ENCODE results near the gene TSPAN13. TPM values are rescaled to one million over a fixed set of nuclear protein-coding genes. Genes with fewer than 3 reads are reported as not detected.

TSPAN13 gene
- polyA plus RNA-seq, 1 experiment, result 4.6 TPM

- peak; percentile 97 for DNase-seq (ENCODE audit: low read depth)
- ChIA-PET CTCF (interaction anchor here (1.1 to 1.5 kb wide), 3 partner anchors 9 to 151 kb away, joined by 3 to 5 read pairs (median 3); no protein-coding TSS in a partner anchor), POLR2A (no interaction called here)
- no peaks in the 10 kb centered on the region for H3K27me3 ChIP-seq (ENCODE audit: control insufficient read depth, insufficient read depth, low read length)
- TF ChIP-seq CTCF (IDR thresholded peaks at IDR 0.05; ENCODE audit: insufficient read depth, low read depth, low read length), result no peak
- no peaks in the 10 kb centered on the region for H3K36me3 ChIP-seq (ENCODE audit: control insufficient read depth, insufficient read depth, low read length)
- H3K4me3 ChIP-seq (ENCODE audit: low read depth, low read length), result no peak overlapping the region
These were observed 13.5 kb upstream of the TSPAN13 start for GRCh38 chr7:16739863-16740622.

GRCh38 chr7:16740623-16740953 is 13.0 kb upstream of the TSPAN13 start:
- ChIA-PET CTCF (interaction anchor here (1.1 kb wide), 1 partner anchor 11 kb away, joined by 3 read pairs; no protein-coding TSS in a partner anchor), POLR2A (no interaction called here)
- Histone ChIP-seq H3K36me3 (ENCODE audit: control insufficient read depth, insufficient read depth, low read length) (no peaks in the 10 kb centered on the region), H3K27me3 (ENCODE audit: control insufficient read depth, insufficient read depth, low read length) (no peaks in the 10 kb centered on the region), H3K4me3 (ENCODE audit: low read depth, low read length) (no peak overlapping the region)
- no peak for TF ChIP-seq CTCF (IDR thresholded peaks at IDR 0.05; ENCODE audit: insufficient read depth, low read depth, low read length)
- no peak for DNase-seq (ENCODE audit: low read depth)

GRCh38 chr7:16740996-16741395 is 12.6 kb upstream of the TSPAN13 start:
- no peak for TF ChIP-seq CTCF (IDR thresholded peaks at IDR 0.05; ENCODE audit: insufficient read depth, low read depth, low read length)
- H3K27me3 ChIP-seq (ENCODE audit: control insufficient read depth, insufficient read depth, low read length), result no peaks in the 10 kb centered on the region
- H3K4me3 ChIP-seq (ENCODE audit: low read depth, low read length), result no peak overlapping the region
- H3K36me3 ChIP-seq (ENCODE audit: control insufficient read depth, insufficient read depth, low read length), result no peaks in the 10 kb centered on the region
- DNase-seq (ENCODE audit: low read depth), result no peak
- POLR2A ChIA-PET, result no interaction called here
- CTCF ChIA-PET, result no interaction called here

- no peaks in the 10 kb centered on the region for H3K36me3 ChIP-seq (ENCODE audit: control insufficient read depth, insufficient read depth, low read length)
- DNase-seq (ENCODE audit: low read depth), result no peak
- POLR2A ChIA-PET, result no interaction called here
- no peak for TF ChIP-seq CTCF (IDR thresholded peaks at IDR 0.05; ENCODE audit: insufficient read depth, low read depth, low read length)
- H3K4me3 ChIP-seq (ENCODE audit: low read depth, low read length), result no peak overlapping the region
- CTCF ChIA-PET, result interaction anchor here (1.4 kb wide), 1 partner anchor 9 kb away, joined by 5 read pairs; no protein-coding TSS in a partner anchor
- no peaks in the 10 kb centered on the region for H3K27me3 ChIP-seq (ENCODE audit: control insufficient read depth, insufficient read depth, low read length)
These were observed 11.9 kb upstream of the TSPAN13 start for GRCh38 chr7:16741676-16742075.

- ChIA-PET CTCF (interaction anchor here (1.4 to 1.5 kb wide), 2 partner anchors 8 to 48 kb away, joined by 3 to 5 read pairs; no protein-coding TSS in a partner anchor), POLR2A (no interaction called here)
- no peak for DNase-seq (ENCODE audit: low read depth)
- TF ChIP-seq CTCF (IDR thresholded peaks at IDR 0.05; ENCODE audit: insufficient read depth, low read depth, low read length), result no peak
- Histone ChIP-seq H3K36me3 (ENCODE audit: control insufficient read depth, insufficient read depth, low read length) (no peaks in the 10 kb centered on the region), H3K4me3 (ENCODE audit: low read depth, low read length) (no peak overlapping the region), H3K27me3 (ENCODE audit: control insufficient read depth, insufficient read depth, low read length) (no peaks in the 10 kb centered on the region)
These were observed 11.0 kb upstream of the TSPAN13 start for GRCh38 chr7:16742547-16742946.
